Activated T-cell treated with anti-CD3 and anti-CD28 coated beads for 24 hours (primary cell): Measurements from ENCODE around the gene TAOK3.
"Not testable (repeated sequence)": the region's sequence is repeated elsewhere in the genome, so short reads cannot be mapped to it uniquely, and the experiment has no call there.

Experiments used
- DNase-seq: peaks from one replicate; pipeline ENCODE4 v3.0.0-alpha.2; 2020; ENCODE audit warnings: low read depth

Gene TAOK3

DNA sequence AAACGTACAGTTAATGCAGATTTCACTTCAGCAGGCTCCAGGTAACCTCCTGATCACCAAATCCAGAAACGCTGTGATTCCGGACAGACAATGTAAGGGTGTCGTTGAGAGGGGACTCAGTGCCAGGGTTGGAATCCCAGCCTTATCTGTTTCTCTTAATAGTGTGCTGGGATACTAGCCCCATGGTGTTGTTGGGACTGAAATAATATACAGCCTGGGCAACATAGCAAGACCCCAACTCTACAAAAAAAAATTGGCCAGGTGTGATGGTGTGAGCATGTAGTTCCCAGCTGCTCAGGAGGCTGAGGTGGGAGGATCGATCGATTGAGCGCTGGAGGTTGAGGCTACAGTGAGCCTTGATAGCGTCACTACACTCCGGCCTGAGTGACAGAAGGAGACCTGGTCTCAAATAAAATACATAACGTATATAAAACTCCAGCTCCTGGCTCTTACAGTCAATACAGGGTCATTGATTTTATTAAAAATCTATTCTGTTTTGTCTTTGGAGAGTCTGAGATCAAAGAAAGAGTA lies 235.5 kb downstream of the TAOK3 start:
- DNase-seq, result no peak

- peak; percentile 20 for DNase-seq
Observed at GRCh38 chr12:118136559-118137003, 236.1 kb downstream of the TAOK3 start.

GRCh38 chr12:118135788-118136558 lies 236.7 kb downstream of the TAOK3 start, which contains the start of gene PEBP1:
Gene PEBP1 (plus strand): TSS chr12:118136124. CDS start chr12:118136210, 86 bp downstream.
- peak; percentile 92 for DNase-seq

DNA sequence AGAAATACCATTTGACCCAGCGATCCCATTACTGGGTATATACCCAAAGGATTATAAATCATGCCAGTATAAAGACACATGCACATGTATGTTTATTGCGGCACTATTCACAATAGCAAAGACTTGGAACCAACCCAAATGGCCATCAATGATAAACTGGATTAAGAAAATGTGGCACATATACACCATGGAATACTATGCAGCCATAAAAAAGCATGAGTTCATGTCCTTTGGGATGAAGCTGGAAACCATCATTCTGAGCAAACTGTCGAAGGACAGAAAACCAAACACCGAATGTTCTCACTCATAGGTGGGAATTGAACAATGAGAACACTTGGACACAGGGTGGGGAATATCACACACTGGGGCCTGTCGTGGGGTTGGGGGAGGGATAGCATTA lies 243.3 kb downstream of the TAOK3 start:
- not testable (repeated sequence) for DNase-seq

DNA sequence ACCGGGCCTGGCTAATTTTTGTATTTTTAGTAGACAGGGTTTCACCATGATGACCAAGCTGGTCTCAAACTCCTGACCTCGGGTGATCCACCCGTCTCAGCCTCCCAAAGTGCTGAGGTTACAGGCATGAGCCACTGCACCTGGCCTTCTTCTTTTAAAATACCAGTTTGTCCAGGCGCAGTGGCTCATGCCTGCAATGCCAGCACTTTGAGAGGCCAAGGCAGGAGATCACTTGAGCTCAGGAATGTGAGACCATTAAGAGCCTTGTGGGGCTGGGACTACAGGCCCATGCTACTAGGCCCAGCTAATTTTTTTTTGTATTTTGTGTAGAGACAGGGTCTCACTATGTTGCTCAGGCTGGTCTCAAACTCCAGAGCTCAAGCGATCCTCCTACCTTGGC lies 244.8 kb downstream of the TAOK3 start:
- no peak for DNase-seq

GRCh38 chr12:118126119-118126757 lies 246.5 kb downstream of the TAOK3 start:
- no peak for DNase-seq

DNA sequence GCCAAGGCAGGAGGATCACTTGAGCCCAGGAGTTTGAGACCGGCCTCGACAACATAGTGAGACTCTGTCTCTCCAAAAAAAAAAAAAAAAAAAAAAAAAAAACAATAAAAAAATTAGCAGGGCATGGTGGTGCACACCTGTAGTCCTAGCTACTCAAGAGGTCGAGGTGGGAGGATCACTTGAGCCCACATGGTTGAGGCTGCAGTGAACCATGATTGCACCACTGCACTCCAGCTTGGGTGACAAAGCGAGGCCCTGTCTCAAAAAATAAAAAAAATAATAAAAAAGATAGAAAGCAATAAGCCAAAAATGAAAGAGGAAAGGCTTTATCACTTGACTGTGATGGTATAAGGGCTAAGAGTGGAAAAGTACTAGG lies 247.0 kb downstream of the TAOK3 start:
- no peak for DNase-seq

- DNase-seq, result no peak
Observed at GRCh38 chr12:118124333-118124874, 248.3 kb downstream of the TAOK3 start.

- no peak for DNase-seq
Observed at GRCh38 chr12:118122264-118122663, 250.4 kb downstream of the TAOK3 start.

- peak; percentile 50 for DNase-seq
Observed at GRCh38 chr12:118120579-118121363, 251.9 kb downstream of the TAOK3 start.

DNA sequence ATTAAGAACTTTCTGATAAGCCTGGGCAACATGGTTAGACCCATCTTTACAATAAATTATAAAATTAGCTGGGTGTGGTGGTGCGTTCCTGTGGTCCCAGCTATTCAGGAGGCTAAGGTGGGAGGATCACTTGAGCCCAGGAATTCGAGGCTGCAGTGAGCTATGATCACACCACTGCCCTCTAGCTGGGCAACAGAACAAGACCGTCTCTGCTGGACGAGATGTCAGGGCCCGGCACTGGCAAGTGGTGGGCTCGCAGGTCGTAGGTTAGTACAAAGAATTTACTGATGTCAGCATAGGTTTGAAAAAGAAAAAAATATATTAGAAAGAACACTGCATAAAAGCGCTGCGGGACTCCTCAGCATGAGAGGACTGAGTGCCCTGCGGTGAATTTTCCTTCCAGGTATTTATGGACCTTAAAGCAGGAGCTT lies 253.2 kb downstream of the TAOK3 start:
- no peak for DNase-seq

- no peak for DNase-seq
Observed at GRCh38 chr12:118109088-118109487, 263.6 kb downstream of the TAOK3 start.

- no peak for DNase-seq
Observed at GRCh38 chr12:118107694-118108093, 265.0 kb downstream of the TAOK3 start.

- no peak for DNase-seq
Observed at GRCh38 chr12:118107011-118107410, 265.7 kb downstream of the TAOK3 start.

DNA sequence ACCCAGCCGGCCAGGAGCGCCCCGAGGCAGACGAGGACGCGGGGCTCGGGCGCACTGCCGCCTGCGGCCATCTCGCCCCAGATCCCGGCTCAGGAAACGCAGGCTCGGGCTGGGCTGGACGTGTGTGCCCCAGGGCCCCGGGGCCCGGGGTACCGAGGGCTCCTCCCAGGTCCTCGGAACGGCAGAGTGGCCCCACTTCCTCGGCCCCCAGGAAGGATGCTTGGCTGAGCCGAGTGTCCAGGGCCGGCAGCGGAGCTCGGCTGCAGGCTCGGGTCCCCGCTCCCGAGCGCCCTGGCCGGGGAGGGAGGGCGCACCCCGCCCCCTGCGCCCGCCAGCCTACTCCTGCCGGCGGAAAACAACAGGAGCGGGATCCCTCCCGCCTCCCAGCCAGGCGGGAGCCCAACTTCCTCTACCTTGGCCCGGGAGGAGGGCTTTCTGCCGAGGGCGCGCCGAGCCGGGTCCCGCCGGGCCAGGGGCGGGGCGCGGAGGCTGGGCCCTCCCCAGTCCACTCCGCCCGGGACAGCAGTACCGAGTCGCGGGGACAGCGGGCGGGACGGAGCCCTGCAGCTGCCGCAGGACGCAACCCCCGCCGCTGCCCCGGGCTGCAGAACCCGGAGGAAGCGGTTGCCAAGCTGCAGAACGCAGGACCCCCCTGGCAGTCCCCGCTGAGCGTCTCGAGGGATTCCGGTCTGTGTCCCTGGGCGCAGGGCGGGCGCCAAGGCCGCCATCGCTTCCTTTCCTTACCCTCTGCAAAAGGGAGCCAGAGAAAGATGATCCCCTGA lies 268.9 kb downstream of the TAOK3 start, which contains the start of gene VSIG10:
Gene VSIG10 (minus strand): TSS at position 411 of the 782 bp plus-strand sequence. CDS start 340 bp downstream, at position 71.
- no peak for DNase-seq

DNA sequence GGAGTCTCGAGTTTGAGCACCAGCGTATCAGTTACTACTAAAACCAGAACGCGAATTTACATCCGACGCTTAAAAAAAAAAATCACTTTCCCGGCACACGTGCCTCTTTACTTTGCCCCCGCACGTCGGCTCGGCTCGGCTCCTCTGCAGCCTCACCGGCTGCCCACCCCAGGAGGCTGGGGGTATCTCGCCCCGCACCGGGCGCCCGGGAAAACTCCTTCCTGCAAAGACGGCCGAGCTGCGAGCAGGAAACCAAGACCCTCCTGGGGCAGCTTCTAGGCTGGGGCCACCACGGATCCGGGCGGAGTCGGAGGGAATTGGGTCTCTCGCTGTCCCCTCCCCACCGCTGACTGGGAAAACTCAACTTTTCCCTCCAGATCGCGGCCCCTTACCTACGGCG lies 269.5 kb downstream of the TAOK3 start:
- DNase-seq, result no peak

DNA sequence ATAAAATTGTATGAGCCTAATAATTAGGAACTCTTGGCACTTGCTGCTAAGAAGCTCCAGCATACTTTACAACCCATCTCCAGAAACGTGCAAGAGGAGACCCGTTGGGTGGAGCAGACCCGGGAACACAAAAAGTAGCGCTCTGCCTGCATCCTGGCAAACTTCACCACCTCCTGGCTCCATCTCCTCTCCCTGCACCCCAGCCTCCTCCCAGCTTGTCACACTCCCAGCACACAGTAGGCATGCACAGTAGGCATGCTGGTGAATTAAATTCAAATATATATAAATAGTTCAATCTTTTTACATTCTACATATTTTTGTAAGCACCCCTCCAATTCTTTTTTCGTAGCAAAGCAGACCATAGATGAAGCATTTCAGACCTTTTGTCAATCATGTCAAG lies 270.1 kb downstream of the TAOK3 start:
- no peak for DNase-seq

DNA sequence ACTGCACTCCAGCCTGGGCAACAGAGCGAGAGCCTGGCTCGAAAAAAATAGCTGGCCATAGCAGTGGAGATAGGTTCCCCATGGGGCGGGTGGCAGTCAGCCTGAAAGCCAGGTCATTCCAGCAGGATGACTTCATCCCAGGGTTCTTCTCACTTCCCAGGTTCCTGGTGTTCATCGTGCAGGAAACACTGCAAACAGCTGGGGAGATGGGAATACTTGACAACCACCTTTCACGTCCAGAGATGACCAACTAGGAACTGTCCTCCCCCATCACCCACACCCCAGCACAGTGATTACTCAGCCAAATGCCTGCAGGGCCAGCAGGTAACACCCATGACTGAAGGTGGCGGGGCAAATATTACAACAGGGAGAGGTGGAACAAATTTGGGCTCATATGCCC lies 270.6 kb downstream of the TAOK3 start:
- DNase-seq, result no peak

DNA sequence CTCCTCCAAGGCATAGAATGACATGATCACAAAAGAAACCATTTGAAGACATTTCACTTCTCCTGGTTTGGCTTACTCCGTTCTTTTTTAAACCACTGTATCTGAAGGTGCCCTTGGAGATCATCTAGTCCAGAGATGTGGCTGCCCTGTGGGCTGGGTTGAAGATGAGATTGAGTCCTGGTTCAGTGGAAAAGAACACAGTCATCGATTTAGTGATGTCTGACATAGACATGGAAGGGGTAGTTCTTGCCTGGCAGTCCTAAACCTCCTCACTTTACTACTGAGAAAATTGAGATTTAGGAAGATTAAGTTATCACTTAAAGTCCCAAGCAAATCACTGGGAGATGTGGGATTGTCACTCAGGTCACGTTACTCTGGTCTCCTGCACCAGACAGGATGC lies 271.7 kb downstream of the TAOK3 start:
- no peak for DNase-seq
